GM18519 (cell line): ENCODE data around the gene SELENOF.

Experiments
- ATAC-seq: cut with Tn5 transposase; IDR thresholded peaks from one replicate; pipeline ENCODE4 v1.9.1; 2021; ENCODE audit warnings: mild to moderate bottlenecking, moderate library complexity; ENCODE audit not compliant: unreplicated experiment, low FRiP score

SELENOF gene

DNA sequence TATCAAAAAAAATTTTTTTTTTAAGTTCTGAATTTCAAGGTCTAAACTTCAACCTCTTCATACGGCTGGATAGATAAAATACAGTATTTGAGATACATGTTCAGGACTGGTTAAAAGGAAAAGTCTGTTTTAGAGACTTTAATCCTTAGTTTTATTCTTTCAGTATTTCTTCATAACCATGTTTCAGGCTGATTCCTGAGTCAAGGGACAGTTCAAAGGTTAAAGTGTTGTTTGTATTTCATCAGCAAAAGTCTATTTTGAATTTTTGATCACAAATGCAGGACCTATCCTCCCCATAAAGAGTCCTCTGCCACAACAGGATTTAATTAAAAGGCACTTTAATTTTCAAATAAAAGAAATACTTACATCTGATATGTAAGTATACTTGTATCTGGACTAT is 53.5 kb downstream of the SELENOF start:
- no peak for ATAC-seq

DNA sequence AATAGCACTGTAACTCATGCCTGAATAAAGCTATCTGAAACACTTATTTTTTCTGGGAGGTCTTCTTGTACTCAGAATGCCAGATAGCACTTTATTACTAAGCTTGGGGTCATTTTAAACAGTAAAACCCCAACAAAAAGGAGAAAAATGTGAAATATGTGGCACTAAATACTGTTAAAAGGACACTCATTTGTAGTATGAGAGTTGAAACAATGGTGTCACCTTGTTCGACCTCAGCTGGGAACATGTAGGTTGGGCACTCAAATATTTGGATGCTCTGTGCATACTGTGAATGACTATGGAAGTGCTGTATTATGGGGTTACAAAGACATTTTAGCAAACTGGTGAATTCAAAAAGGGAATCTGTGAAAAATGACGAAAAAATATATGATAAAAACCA is 53.9 kb downstream of the SELENOF start:
- no peak for ATAC-seq

DNA sequence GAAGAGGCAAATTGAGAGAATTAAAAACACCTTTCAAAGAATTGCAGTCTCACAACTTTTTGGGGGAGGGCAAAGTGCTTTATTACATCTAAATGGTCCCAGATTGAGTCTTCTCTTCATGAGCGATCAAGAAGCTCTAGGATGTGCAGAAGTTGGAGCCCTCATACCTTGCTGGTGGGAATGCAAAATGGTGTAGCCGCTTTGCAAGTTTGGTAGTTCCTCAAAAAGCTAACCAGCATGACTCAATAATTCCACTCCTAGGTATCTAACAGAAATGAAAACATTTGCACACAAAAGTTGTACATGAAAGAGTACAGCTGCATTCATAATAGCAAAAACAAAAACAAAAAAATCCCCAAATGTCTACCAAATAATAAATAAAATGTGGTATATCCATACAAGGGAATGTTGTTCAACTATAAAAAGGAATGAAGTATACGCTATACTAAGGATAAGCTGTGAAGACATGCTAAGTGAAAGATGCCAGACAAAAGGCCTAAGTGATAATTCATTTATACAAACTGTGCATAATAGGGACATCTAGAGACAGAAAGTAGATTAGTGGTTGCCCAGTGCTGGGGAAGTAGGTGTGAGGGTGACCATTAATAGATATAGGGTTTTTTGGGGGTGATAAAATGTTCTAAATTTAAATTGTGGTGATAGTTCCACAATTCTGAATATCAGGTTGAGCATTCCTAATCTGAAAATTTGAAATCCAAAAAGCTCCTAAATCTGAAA is 55.2 kb downstream of the SELENOF start:
- ATAC-seq = peak; percentile 43

DNA sequence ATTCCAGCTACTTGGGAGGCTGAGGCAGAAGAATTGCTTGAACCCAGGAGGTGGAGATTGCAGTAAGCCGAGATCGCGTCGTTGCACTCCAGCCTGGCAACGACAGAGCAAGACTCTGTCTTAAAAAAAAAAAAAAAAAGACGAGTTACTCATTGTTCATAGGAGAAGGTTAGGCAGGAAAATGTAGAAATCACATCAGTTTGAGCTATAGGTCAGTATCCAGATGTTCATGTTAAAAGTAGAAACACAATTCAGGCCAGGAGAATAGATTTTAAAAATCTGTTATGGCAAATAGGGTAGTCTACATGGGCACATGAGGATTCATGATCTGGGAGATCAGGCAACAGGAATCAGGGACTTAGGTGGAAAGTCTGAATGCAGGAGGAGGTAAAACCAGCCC is 57.7 kb downstream of the SELENOF start:
- no peak for ATAC-seq

DNA sequence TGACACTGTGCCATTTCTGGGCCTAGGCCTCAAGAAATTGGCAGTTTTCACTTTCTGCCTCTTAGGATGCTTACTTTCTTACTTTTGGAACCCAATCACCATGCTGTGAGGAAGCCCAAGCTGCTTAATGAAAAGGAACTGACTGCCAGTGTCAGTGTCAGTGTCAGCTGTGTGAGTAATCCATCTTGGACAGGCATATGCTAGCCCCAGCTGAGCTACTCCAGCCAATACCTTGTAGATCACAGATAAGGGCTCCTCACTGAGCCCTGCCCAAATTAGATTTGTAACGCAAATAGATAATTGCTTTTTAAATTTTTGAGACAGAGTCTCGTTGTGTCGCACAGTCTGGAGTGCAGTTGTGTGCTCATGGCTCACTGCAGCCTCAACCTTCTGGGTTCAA is 59.6 kb downstream of the SELENOF start:
- no peak for ATAC-seq

DNA sequence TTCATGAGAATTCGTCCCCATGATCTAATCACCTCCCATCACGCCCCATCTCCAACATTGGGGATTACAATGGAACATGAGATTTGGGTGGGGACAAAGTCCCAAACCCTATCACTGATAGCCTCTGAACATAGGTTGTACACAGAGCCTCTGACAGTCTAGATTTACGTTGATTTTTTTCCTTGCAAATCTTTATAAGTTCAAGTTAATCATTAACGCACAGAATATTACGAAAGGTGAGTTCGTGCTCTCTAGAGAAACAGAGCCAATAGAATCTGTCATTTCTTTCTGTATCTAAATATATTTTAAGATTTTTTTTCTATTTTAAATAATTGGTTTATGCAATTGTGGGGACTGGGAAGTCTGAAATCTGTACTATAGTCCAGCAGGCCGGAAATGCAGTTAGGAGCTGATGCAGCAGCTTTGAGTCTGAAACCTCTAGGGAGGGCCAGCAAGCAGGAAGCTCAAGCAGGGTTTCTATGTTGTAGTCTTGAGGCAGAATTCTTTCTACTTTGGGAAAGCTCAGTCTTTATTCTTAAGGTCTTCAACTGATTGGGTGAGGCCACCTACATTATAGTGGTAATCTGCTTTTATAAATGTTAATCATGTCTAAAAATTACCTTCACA is 61.0 kb downstream of the SELENOF start:
- peak; percentile 55 for ATAC-seq

DNA sequence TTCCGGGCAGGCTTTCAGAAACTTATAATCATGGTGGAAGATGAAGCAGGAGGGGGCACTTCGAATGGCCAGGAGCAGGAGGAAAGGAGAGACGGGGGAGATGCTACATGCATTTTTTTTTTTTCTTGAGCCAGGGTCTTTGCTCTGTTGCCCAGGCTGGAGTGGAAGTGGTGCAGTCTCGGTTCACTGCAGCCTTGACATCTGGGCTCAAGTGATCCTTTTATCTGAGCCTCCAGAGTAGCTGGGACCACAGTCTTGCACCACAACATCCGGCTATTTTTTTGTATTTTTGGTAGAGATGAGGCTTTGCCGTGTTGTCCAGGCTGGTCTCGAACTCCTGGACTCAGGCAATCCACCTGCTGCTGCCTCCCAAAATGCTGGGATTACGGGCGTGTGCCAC is 61.6 kb downstream of the SELENOF start:
- no peak for ATAC-seq

DNA sequence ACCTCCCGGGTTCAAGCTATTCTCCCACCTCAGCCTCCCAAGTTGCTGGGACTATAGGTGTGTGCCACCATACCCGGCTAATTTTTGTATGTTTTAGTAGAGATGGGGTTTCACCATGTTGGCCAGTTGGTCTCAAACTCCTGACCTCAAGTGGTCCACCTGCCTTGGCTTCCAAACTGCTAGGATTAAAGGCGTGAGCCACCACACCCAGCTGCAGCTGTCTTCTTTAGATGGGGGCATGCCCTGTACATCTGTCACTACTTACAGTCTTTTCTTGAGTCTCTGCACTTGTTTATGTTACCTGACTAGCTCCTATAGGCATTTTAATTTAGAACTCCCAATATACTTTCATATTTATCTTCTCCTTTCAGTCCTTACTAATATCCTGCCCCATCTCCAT is 64.2 kb downstream of the SELENOF start:
- ATAC-seq = no peak

DNA sequence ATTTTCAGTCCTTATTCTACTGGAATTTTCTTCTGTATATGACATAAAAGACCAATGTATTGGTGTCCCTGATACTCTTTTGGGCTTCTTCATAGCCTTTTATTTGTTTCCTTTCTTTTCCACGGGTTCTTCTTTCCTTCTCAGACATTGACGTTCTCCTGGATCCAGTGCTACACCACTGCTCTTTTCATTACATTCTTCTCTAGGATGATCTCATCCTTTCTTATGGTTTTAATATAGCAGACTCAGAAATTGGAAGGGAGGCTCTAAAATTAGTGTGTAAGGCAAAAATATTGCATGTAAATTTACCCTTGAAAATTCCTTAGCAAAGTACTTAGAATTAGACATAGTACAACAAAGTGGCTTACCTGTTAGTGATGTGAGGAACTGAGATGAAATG is 65.3 kb downstream of the SELENOF start:
- ATAC-seq = no peak

DNA sequence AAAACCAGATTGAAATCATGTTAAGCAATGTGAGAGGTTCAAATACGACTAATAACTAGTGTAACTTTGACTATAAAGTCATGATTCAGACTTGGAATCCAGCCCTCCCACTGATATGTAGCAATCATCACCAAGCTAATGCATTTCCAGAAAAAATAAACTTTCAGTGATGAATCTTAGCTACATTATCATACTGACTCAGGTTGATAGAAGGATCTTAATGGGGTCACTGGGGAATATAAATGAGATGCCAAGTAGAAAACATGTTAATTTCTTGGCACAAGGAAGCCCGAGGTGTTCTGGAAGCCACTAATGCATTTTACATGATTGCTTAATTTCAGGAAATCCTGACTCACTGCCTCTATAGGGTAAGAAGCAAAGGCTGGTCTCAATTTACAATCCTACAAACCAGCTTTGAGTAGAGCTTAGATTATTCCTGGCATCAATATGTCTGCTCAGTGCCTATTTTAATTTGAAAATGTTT is 67.7 kb downstream of the SELENOF start:
- no peak for ATAC-seq

DNA sequence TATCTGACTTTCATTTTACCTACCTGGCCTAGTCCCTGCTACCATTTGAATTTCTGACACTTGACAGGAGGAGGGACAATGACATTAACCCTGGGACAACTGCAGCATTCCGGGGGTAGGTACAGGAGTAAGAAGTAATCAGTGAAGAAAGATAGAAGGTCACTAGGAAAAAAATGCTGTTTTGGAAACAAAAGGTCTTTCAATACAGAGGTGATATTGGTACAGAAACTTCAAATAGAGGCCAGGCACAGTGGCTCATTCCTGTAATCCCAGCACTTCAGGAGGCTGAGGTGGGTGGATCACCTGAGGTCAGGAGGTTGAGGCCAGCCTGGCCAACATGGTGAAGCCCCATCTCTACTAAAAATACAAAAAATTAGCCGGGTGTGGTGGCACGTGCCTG is 68.4 kb downstream of the SELENOF start:
- ATAC-seq = no peak

DNA sequence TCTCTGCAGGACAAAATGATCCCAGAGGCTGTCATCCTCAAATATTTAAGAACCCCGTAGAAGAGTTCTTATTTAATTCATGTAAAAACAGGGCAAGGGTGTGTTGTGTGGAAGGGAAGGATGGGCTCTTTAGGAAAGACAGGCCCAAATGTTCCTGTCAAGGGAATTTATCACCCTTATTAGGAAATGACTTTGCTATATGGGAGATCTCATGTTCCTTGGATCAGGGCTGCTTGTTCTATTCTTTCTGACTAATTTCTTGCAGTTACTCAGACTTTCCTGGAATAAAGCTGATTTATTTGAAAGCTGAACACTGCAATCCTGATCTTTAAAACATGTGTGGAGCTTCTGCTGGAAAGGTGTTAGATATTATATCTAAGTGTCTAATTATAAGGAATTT is 72.8 kb downstream of the SELENOF start:
- no peak for ATAC-seq

DNA sequence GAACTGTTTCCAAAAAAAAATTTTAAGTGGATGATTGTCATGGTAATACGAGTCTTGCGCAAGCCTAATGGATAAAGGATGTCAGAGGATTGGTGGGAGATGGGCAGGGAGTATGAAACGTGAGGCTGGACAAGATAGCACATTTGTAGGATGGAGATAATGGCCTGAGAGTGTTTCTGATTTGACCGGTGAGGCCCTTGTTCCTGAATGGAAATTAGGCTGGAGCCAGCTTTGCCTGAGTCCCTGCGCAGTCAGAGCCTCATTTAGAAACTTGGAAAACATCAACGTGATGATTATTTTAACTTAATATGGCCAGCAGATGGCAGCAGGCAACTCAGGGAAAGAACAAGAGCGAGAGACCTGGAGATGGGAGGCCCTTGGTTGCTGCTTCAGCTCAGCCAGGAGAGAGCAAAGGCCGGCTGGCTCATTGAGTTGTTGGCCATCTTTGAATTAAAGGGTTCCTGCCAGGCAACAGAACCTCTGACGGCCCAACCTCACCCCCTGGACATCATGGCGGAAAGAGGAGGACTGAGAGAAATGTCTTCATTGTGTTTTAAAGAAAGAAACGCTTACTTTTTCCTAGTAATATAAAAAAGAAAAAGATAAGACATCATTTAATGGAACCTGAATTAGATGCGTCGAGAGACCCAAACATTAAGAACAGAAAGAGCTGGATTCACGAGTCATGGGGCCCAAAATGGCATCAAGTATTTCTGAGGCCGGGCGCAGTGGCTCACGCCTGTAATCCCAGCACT is 80.3 kb downstream of the SELENOF start:
- peak; percentile 76 for ATAC-seq

DNA sequence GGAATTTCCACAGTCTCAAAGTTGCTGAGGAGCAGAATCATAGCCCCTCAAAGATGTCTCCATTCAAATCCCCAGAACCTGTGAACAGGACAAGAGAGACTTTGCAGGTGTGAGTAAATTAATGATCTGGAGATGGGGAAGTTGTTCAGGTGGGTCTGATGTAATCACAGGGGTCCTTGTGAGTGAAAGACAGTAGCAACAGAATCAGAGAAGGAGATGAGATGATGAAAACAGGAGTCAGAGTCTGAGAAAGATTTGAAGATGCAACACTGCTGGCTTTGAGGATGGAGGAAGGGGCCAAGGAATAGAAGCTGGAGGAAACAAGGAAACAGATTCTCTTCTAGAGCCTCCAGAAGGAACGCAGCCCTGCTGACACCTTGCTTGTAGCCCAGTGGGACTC is 81.5 kb downstream of the SELENOF start:
- no peak for ATAC-seq

DNA sequence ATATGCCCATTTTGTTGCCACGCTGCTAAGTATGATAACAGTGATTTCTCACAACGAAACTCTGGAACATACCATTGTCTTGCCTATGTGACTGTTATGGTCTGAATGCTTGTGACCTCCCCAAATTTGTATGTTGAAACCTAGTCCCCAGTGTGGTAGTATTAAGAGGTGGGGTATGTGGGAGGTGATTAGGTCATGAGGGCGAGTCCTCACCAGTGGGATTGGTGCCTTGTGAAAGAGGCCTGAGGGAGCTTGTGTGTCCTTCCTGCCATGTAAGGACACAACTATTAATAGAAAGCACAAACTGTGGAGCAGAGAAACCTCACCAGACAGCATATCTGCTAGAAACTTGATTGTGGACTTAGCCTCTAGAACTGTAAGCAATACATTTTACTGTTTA is 84.6 kb downstream of the SELENOF start:
- ATAC-seq = no peak

DNA sequence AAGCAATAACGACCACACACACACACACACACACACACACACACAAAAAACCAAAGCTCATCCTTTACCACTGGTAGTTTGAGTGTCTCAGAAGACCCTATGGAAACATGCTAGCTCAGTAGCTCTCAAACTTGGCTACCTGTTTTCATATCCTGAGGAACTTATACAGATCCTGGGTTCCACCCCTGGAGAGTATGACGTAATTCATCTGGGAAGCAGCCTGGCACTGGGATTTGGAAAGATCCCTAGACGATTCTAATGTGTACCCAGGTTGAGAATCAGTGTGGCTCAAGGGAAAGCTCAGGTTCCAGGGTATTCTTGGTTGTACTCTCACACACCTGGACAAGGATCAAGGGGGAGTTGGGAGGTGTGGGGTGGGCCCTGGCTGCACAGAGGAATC is 85.9 kb downstream of the SELENOF start:
- no peak for ATAC-seq

DNA sequence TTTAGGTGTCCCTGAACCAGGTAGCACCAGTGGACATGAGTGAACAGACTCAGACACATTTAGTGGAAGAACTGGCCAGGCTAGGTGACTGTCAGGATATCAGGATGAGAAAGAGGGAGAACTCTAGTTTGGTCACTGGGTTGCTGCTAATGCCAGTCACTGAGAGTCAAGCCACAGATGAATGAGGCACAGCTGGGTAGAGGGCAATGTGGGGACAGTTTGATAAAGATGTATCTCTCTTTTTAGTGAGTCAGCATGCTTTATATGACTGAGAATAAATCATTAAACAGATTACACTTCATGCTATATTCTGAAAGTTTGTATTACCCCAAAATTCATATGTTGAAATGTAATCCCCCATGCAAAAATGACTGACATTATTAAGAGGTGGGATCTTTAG is 87.1 kb downstream of the SELENOF start:
- no peak for ATAC-seq

DNA sequence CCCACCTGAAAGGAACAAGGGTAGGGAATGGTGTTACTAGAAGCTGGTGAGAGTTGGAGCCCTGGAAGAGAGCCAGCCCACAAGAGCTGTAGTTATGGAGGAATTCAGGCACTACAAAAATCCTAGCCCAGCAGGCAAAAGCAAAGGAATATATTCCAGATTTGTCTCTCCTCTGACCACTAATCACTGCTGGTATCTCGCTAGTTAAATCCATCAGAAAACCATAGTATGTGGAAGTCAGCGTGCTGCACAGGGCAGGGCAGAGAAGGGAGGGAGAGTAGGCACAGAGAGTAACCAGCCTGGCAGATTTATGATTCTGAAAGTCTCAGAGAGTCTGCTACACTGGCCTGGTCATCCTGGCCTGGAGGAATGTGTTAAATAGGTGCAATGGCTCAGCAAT is 88.6 kb downstream of the SELENOF start:
- ATAC-seq = no peak

DNA sequence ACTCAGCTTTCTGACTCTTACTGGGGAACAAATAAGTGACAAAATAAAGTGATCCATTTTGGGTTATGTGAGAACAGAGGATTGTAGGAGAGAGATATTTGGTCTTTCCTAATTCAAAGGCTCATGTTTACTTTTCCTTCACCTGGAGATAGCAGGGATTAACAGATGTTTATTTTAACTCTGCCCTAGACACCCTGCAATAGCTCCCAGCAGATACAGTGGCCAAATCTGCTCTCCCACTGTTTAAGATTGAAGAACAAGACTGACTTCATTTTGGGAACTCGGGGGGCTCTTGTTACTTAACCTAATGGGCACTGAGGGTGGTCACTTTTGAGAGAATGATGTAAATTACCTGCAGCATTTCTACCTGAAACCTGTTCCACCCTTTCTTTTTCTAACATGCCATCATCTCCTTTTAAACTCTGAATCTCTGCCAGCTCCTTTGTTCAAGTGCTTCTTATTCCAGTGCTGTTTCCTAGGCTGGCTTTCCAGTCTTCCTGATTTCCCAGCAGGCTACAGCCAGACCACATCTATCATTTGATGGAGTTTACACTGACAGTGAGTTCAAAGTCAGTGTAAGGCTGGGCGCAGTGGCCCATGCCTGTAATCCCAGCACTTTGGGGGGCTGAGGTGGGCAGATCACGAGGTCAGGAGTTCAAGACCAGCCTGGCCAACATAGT is 90.0 kb downstream of the SELENOF start:
- ATAC-seq = no peak

DNA sequence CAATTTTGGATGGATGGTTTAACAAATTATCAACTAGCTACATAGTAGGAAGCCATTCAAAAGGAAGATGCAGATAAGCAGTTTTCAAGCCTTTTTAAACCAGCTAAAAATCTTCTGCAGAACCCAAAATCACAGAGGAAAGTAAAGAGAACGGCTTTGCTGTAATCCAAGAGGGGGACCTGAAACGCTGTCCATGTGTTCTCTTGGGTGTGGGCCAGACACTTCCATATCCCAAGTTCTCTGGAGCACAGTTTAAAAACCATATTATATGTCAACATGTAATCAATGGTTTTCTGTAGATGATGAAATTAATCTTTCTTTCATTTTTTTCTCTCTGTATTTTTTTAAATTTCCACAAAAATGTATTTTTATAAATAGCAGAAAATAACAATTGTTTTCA is 90.5 kb downstream of the SELENOF start:
- no peak for ATAC-seq

DNA sequence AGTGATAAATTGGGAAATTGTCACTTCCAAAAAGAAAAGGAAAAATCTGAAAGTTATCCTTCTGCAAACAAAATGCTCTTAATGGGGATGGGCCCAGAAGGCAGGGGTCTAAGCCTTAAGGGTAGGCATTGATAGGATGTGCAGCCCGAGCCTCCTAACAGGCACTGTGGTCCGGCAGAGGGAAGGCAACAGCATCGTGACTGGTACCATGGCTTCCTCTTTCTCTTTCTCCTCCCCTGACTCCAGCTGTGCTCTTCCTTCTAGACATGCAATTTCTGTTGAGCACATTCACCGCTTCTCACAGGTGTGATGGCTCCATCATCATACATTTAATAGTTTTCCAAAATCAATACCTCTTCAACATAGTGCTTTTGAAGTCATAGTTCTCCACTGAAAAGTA is 91.5 kb downstream of the SELENOF start:
- ATAC-seq = no peak
